ENCODE results near the gene R3HDML.

GRCh38 chr20:44302026-44302669, 34.7 kb upstream of the R3HDML start:
- no peak for TF ChIP-seq CTCF (IDR thresholded peaks at IDR 0.05)
- no peak for TF ChIP-seq POLR2A (IDR thresholded peaks at IDR 0.05)

All from Peyer's patch (tissue), 4 donors.